Measurements from ENCODE around the gene SRPK2.

The SRPK2 gene

DNA sequence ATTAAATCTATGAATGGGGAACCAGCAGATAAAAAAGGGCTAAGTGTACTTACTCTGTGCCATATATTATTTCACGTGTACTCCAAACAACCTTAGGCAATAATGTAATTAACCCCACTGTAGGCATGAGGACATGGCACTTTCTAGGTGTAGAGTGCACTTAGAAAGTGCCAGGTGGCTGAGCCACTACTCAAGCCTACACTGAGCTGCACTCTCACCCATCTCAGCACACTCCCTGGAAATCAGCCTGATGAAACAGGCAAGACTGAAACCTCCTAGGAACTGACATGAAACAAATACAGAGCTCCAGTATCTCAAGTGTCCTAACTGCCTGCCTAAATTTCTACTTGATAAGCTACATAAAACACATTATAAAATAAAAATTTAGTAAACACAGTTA, 227.4 kb downstream of the SRPK2 start:
- TF ChIP-seq CTCF (IDR thresholded peaks at IDR 0.05; ENCODE audit: low read depth, low read length): no peak
- no peak for DNase-seq (ENCODE audit: extremely low read depth, low read depth)

- DNase-seq (ENCODE audit: extremely low read depth, low read depth): no peak
- TF ChIP-seq CTCF (IDR thresholded peaks at IDR 0.05; ENCODE audit: low read depth, low read length): no peak
Observed at GRCh38 chr7:105157278-105157677, 231.4 kb downstream of the SRPK2 start.

- DNase-seq (ENCODE audit: extremely low read depth, low read depth): no peak
- TF ChIP-seq CTCF (IDR thresholded peaks at IDR 0.05; ENCODE audit: low read depth, low read length): no peak
Observed at GRCh38 chr7:105156731-105157130, 232.0 kb downstream of the SRPK2 start.

DNA sequence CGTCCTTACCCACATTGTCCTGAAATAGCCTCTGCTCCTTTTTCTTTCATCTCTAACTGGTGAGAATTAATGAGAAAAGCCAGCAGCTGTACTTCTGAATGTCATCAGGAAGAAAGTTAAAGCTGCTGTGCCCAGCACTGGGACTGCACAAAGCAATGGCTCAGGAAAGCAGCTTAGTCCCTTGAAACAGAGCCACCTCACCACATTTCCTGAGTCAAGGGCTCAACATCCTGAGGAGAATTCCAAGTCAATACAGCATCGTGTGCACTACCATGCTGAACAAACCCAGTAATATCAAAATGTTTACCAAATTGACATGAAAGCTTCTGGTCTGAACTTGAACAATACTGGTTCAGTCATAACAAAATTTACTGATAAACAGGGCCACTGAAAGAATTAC, 234.6 kb downstream of the SRPK2 start:
- no peak for DNase-seq (ENCODE audit: extremely low read depth, low read depth)
- no peak for TF ChIP-seq CTCF (IDR thresholded peaks at IDR 0.05; ENCODE audit: low read depth, low read length)

- no peak for DNase-seq (ENCODE audit: extremely low read depth, low read depth)
- TF ChIP-seq CTCF (IDR thresholded peaks at IDR 0.05; ENCODE audit: low read depth, low read length): no peak
Observed at GRCh38 chr7:105153531-105153930, 235.2 kb downstream of the SRPK2 start.

DNA sequence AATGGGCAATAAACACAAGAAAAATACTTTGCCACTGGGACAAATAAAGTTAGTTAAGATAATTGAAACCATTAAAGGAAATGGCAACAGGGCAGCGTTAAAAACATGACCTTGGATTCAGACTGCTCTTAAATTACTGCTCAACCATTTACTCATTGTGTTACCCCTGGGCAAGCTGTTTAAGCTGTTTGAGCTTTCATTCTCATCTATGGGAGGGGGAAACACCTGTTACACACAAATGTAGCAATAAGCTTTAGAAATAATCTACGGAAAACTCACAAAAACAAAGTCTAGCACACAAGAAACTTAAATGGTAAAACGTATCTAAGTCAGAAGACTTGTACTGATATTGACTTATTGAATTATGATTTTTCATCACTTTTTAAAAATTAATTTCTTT, 237.6 kb downstream of the SRPK2 start:
- no peak for TF ChIP-seq CTCF (IDR thresholded peaks at IDR 0.05; ENCODE audit: low read depth, low read length)
- DNase-seq (ENCODE audit: extremely low read depth, low read depth): no peak

DNA sequence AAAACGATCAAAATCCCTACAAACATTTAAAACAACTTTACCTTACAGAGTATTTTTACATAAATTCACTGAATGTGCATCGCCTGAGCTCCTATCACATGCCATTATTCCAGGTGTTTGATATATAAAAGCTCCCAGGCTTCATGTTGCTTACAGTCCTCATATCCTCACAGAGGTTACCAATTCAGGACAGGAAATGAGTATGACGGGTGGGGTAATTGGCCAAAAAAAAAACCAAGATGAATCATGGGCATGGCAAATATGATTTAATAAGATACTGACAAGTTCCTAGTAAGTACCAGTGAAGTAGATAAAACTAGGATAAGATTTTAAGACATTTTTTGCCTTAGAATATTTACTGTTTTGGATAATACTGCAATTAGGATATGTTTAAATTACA, 238.9 kb downstream of the SRPK2 start:
- no peak for TF ChIP-seq CTCF (IDR thresholded peaks at IDR 0.05; ENCODE audit: low read depth, low read length)
- DNase-seq (ENCODE audit: extremely low read depth, low read depth): no peak

Measured in AG09319 (cell line).